ENCODE results near the gene ORAI3.

- TF ChIP-seq POLR2A (IDR thresholded peaks at IDR 0.05): no peak
- TF ChIP-seq, protein P1, sequence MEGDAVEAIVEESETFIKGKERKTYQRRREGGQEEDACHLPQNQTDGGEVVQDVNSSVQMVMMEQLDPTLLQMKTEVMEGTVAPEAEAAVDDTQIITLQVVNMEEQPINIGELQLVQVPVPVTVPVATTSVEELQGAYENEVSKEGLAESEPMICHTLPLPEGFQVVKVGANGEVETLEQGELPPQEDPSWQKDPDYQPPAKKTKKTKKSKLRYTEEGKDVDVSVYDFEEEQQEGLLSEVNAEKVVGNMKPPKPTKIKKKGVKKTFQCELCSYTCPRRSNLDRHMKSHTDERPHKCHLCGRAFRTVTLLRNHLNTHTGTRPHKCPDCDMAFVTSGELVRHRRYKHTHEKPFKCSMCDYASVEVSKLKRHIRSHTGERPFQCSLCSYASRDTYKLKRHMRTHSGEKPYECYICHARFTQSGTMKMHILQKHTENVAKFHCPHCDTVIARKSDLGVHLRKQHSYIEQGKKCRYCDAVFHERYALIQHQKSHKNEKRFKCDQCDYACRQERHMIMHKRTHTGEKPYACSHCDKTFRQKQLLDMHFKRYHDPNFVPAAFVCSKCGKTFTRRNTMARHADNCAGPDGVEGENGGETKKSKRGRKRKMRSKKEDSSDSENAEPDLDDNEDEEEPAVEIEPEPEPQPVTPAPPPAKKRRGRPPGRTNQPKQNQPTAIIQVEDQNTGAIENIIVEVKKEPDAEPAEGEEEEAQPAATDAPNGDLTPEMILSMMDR (IDR thresholded peaks at IDR 0.05 in 4 of 5, conservative IDR thresholded peaks at IDR 0.05 in 1 of 5): no peak
Observed at GRCh38 chr16:30987581-30988190, 38.8 kb downstream of the ORAI3 start.

Measured in gastrocnemius medialis (tissue), 4 donors.